Upper lobe of right lung (tissue), 1 donor: Measurements from ENCODE around the gene CERK. TPM values are rescaled to one million over a fixed set of nuclear protein-coding genes. Genes with fewer than 3 reads are reported as not detected.

Source experiments
- ATAC-seq: fragments of 200-7000 bp; cut with Tn5 transposase; one replicate; pipeline ENCODE4 v1.9.1; 2020; ENCODE audit warnings: mild to moderate bottlenecking, moderate library complexity
- DNase-seq: peaks from one replicate; pipeline ENCODE4 v3.0.0-alpha.2; 2020
- H3K27ac ChIP-seq: fragments of 200-600 bp; one replicate; pipeline ENCODE4 v1.8.0; 2022
- H3K27me3 ChIP-seq: fragments of 200-600 bp; one replicate; pipeline ENCODE4 v1.8.0; 2022; ENCODE audit warnings: mild to moderate bottlenecking
- H3K36me3 ChIP-seq: fragments of 200-600 bp; one replicate; pipeline ENCODE4 v1.8.0; 2022
- H3K4me1 ChIP-seq: fragments of 200-600 bp; one replicate; pipeline ENCODE4 v1.8.0; 2022
- H3K4me3 ChIP-seq: fragments of 200-600 bp; one replicate; pipeline ENCODE4 v1.8.0; 2022; ENCODE audit warnings: mild to moderate bottlenecking
- H3K9me3 ChIP-seq: fragments of 200-600 bp; one replicate; pipeline ENCODE4 v1.8.0; 2022
- intact Hi-C: fragments of 100-400 bp; cut with DNase I; formaldehyde crosslinking; loops from one replicate; pipeline ENCODE4 v1.11.0; 2022
- total RNA-seq: library from RNA; stranded (reverse); fragmentation: NEBNext Ultra II Directional; extraction: Animal tissue kit (Norgen Biotek cat#: 25700); gene quantifications from one replicate; pipeline ENCODE4 v1.2.1, GENCODE V29; 2021
- TF ChIP-seq, protein P1 (sequence below): fragments of 200-600 bp; IDR thresholded peaks from one replicate; pipeline ENCODE4 v1.8.0; 2022; ENCODE audit warnings: antibody characterized with exemption
- donor health status: DM: no; HTN: yes; CAD: no; lungs with severe emphysema.

CERK gene
- total RNA-seq, 1 donor from 2014 or later = 28.1 TPM

DNA sequence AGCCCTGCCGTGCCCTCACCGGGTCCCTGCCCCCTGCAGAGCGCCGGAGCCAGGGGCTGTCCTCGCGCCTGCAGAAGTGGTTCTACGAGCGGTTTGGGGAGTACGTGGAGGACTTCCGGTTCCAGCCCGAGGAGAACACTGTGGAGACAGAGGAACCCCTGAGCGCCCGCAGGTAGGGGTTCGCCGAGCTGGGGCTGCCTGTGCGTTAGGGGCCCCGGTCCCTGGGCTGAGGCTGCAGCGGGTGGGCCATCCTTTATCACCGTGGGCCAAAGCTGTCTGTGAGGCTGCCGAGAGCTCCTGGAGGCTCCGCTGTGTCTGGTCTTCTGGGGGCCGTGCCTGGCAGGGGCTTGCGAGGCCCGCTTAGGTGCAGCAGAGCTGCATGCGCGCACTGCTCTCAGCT is 75.1 kb downstream of the CERK start:
- ATAC-seq (no peak), DNase-seq (no peak)
- no peak overlapping the region for H3K27ac ChIP-seq
- no peak overlapping the region for H3K4me3 ChIP-seq
- H3K4me1 ChIP-seq = no peaks in the 10 kb centered on the region
- H3K27me3 ChIP-seq = no peaks in the 10 kb centered on the region
- intact Hi-C loops = no loop called here
- H3K9me3 ChIP-seq = no peaks in the 10 kb centered on the region
- TF ChIP-seq, protein P1, sequence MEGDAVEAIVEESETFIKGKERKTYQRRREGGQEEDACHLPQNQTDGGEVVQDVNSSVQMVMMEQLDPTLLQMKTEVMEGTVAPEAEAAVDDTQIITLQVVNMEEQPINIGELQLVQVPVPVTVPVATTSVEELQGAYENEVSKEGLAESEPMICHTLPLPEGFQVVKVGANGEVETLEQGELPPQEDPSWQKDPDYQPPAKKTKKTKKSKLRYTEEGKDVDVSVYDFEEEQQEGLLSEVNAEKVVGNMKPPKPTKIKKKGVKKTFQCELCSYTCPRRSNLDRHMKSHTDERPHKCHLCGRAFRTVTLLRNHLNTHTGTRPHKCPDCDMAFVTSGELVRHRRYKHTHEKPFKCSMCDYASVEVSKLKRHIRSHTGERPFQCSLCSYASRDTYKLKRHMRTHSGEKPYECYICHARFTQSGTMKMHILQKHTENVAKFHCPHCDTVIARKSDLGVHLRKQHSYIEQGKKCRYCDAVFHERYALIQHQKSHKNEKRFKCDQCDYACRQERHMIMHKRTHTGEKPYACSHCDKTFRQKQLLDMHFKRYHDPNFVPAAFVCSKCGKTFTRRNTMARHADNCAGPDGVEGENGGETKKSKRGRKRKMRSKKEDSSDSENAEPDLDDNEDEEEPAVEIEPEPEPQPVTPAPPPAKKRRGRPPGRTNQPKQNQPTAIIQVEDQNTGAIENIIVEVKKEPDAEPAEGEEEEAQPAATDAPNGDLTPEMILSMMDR = no peak
- peaks cover 39% of the 10 kb centered on the region for H3K36me3 ChIP-seq

DNA sequence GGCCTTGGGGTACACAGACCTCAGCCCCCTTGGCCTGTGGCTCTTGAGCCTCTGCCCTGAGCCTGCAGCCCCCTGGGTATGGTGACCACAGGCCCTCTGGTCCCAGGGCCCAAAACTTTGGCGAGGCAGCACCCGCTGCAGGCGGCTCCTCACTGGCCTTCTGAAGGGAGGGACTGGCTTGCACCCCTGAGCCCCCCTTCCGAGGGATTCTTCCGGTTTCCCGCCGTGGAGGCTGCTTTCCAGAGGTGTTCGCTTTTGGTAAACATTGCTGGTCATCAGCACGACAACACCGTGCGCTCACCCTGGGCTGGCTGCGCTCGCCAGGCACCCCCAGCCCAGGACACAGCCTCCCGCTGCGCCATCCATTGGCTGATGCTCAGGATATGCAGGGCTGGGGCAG is 75.8 kb downstream of the CERK start:
- TF ChIP-seq, protein P1 = no peak
- peaks cover 31% of the 10 kb centered on the region for H3K36me3 ChIP-seq
- ATAC-seq (no peak), DNase-seq (no peak)
- no peaks in the 10 kb centered on the region for H3K9me3 ChIP-seq
- H3K27me3 ChIP-seq = no peaks in the 10 kb centered on the region
- no peak overlapping the region for H3K27ac ChIP-seq
- no peak overlapping the region for H3K4me3 ChIP-seq
- intact Hi-C loops = no loop called here
- no peaks in the 10 kb centered on the region for H3K4me1 ChIP-seq

DNA sequence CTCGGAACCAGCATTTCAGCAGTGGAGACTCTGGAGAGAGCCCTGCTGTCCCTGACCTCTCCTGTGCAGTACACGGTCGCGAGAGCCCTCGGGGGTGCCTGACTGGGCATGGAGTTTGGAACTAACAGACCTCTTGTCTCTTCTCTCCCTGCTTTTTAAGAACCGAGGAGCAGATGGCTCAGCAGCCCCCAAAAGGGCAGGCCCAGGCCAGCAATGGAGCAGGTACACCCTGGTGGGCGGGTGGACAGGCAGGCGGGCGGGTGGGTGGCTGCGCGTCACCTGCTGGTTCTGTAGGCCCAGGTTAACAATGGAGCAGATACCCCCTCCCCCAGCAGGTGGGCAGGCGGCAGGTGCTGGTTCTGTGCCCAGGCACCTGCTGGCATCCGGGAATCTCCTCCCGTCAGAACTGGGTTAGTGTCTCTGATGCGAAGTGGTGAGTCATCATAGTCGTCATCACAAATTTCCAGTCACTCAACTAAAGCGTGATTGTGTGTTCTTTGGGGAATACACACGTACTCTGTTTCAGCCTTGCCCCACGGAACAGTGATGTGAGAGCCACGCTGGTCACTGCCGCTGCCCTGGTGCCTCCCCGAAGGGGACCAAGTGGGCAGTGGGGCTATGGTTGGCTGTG is 76.7 kb downstream of the CERK start:
- ATAC-seq (no peak), DNase-seq (no peak)
- no peak overlapping the region for H3K4me3 ChIP-seq
- H3K9me3 ChIP-seq = no peaks in the 10 kb centered on the region
- H3K27ac ChIP-seq = no peak overlapping the region
- H3K36me3 ChIP-seq = peaks cover 23% of the 10 kb centered on the region
- H3K4me1 ChIP-seq = no peaks in the 10 kb centered on the region
- TF ChIP-seq, protein P1 = no peak
- intact Hi-C loops = no loop called here
- H3K27me3 ChIP-seq = no peaks in the 10 kb centered on the region

DNA sequence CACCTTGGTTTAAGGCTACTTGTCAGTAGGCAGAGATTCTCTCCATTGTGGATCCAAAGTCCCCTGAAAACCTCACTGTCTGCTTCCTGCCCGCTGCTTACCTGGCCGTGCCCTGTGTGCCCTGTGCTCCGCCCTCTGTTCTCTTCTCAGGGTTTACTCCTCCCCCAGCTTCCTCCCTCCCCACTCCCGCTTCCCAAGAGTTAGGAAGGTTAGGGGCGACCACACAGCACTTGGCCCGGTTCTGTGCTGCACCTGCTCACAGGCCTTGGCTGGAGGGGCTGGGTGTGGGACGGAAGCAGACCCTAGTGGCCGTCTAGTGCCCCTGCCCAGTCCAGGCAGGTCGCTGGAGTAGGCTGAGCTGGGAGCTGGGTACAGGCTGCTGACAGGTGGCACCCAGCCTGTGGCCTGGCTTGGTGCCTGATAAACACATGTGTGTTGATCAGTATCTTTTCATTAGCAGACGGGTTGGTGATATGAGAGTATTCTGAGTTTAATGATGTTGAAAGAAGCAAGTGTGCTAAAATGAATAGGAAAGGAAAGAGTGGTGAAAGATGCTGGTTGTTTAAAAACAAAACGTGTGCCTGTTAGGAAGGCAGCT is 77.3 kb downstream of the CERK start:
- ATAC-seq (peak; percentile 20), DNase-seq (no peak)
- TF ChIP-seq, protein P1 = no peak
- Histone ChIP-seq H3K27me3 (no peaks in the 10 kb centered on the region), H3K4me1 (no peaks in the 10 kb centered on the region), H3K36me3 (peaks cover 17% of the 10 kb centered on the region), H3K27ac (no peak overlapping the region), H3K4me3 (no peak overlapping the region), H3K9me3 (no peaks in the 10 kb centered on the region)
- intact Hi-C loops = no loop called here

DNA sequence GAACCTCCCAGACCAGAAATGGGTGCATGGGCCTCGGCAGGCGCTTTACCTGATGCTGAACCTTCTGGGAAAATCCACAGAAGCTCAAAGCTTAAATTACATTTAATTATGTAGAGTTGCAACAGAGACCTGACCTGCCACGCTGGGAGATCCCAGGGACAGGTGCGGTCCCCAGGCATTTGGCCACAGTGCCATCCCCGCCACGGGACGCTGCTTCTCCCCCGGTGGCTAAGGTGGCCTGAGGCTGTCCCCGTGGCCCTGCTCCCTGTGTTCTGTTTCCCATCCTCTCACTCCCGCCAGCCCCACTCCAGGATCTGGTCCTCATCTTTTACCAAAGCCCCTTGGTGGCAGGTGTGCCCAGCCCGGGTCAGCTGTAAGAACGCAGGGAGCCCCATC is 78.3 kb downstream of the CERK start:
- ATAC-seq (no peak), DNase-seq (no peak)
- intact Hi-C loops = no loop called here
- TF ChIP-seq, protein P1 = no peak
- Histone ChIP-seq H3K4me3 (no peak overlapping the region), H3K27me3 (no peaks in the 10 kb centered on the region), H3K27ac (no peak overlapping the region), H3K4me1 (no peaks in the 10 kb centered on the region), H3K9me3 (no peaks in the 10 kb centered on the region), H3K36me3 (peaks cover 13% of the 10 kb centered on the region)
